Activated T-cell treated with anti-CD3 and anti-CD28 coated beads, Interleukin-2, amount 50 U/mL, for 4 hours (primary cell): ENCODE results near the gene WDR27. TPM values are rescaled to one million over a fixed set of nuclear protein-coding genes. Genes with fewer than 3 reads are reported as not detected.
"Not testable (repeated sequence)": the region's sequence is repeated elsewhere in the genome, so short reads cannot be mapped to it uniquely, and the experiment has no call there.

Experiments used
- ATAC-seq, 2 donors: fragments of 200-7000 bp; cut with Tn5 transposase; one replicate each; pipeline ENCODE4 v1.10.0; 2021
- DNase-seq: peaks from one replicate; pipeline ENCODE4 v3.0.0-alpha.2; 2020
- H3K27me3 Mint-ChIP-seq: one replicate; pipeline ENCODE4 v1.8.0; 2021; ENCODE audit warnings: low read depth, mixed read lengths
- H3K36me3 Mint-ChIP-seq: one replicate; pipeline ENCODE4 v1.8.0; 2022; ENCODE audit warnings: mixed read lengths; ENCODE audit not compliant: insufficient read depth
- H3K4me1 Mint-ChIP-seq: one replicate; pipeline ENCODE4 v1.8.0; 2021; ENCODE audit warnings: low read depth, mixed read lengths
- H3K4me3 Mint-ChIP-seq: one replicate; pipeline ENCODE4 v1.8.0; 2021; ENCODE audit warnings: mild to moderate bottlenecking, moderate library complexity, mixed read lengths
- H3K9me3 Mint-ChIP-seq: one replicate; pipeline ENCODE4 v1.8.0; 2021; ENCODE audit warnings: mixed read lengths
- total RNA-seq, 3 donors: library from RNA; stranded (reverse); gene quantifications; one replicate each; pipeline ENCODE4 v1.2.1, GENCODE V29; 2021

The WDR27 gene
- total RNA-seq, 3 donors from 2014 or later, result 11.9 to 14.4 (median 13.4) TPM

DNA sequence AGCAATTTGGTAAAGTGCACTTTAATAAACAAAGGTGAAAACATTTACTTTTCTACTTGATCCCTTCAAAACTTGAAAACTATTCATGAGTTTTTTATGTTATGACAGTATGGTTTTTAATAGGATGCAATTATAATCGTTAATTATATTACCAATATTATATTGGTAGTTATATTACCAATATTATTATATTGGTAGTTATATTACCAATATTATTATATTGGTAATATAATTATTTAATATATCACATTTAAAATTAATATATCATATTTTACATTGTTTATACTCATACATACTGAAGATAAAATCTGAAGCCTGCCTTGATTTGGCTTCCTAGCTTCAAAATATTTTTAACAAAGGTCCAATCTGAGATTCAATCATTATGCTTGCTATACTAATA lies 262.1 kb downstream of the WDR27 start:
- no peaks in the 10 kb centered on the region for H3K4me1 Mint-ChIP-seq
- no peak for ATAC-seq

DNA sequence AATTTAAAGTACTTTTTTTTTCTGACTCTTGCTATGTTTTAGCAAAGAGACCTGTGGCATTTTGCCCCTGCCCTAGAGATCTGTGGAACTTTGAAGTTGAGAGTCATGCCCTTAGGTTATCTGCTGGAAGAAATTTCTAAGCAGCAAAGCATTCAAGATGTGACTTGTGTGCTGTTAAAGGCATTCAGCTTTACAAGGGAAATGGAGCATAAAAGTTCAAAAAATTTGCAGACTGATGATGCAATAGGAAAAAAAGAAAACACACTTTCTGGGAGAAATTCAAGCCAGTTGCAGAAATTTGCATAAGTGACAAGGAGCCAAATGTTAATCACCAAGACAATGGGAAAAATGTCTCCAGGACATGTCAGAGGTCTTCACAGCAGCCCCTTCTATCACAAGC lies 267.3 kb downstream of the WDR27 start:
- H3K9me3 Mint-ChIP-seq, result peaks cover 33% of the 10 kb centered on the region
- not testable (repeated sequence) for ATAC-seq, DNase-seq

More for the DNA sequence above, 262.1 kb downstream of the WDR27 start:
- DNase-seq, result no peak
- peaks cover 11% of the 10 kb centered on the region for H3K27me3 Mint-ChIP-seq
- H3K4me3 Mint-ChIP-seq, result no peak overlapping the region
- H3K9me3 Mint-ChIP-seq, result peaks cover 4% of the 10 kb centered on the region
- no peaks in the 10 kb centered on the region for H3K36me3 Mint-ChIP-seq

DNA sequence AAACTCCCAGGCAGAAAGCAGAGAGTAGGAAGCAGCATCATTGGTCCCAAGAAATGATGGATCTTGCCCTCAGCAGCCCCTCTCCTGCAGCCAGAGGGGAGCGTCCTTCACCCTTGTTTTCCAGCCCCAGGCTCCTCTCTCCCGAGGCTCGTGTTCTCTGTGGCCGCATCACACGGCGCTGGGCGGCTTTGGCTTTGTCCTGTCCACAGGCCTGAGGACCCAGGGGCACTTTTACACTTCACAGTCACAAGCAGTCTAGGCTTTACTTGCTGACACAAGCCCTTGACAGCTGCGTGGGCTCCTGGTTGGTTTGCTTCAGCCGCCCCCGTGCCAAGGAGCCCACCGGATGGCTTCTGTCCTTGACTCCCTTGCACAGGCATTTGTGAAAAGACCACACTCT lies 272.8 kb downstream of the WDR27 start:
- Mint-ChIP-seq H3K36me3 (no peaks in the 10 kb centered on the region), H3K4me1 (no peaks in the 10 kb centered on the region), H3K9me3 (peaks cover 30% of the 10 kb centered on the region), H3K27me3 (peaks cover 5% of the 10 kb centered on the region), H3K4me3 (no peak overlapping the region)
- no peak for ATAC-seq
- no peak for DNase-seq

More for the DNA sequence above, 267.3 kb downstream of the WDR27 start:
- not testable (repeated sequence) for H3K36me3 Mint-ChIP-seq, H3K4me1 Mint-ChIP-seq, H3K4me3 Mint-ChIP-seq, H3K27me3 Mint-ChIP-seq

DNA sequence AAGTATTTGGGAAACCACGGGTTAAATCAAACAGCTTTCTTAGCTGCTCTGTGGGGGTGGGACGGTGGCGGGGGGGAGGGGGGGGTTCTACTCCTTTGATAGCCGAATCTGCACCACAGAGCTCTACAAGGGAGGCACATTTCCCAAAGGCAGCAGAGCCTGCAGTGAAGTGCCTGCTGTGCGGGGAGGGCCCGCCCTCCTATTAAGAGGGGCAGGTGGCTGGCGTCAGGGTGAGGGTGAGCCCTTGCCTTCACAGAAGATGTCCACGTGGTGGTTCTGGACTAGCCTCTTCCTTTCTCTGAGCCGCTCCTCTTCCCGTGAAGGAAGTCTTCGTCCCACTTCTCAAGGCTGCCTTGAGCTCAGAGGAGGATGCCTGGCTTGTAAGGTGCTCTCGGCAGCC lies 273.3 kb downstream of the WDR27 start:
- DNase-seq, result no peak
- no peak for ATAC-seq
- peaks cover 30% of the 10 kb centered on the region for H3K9me3 Mint-ChIP-seq
- H3K27me3 Mint-ChIP-seq, result peaks cover 5% of the 10 kb centered on the region
- no peaks in the 10 kb centered on the region for H3K4me1 Mint-ChIP-seq
- H3K4me3 Mint-ChIP-seq, result no peak overlapping the region
- H3K36me3 Mint-ChIP-seq, result no peaks in the 10 kb centered on the region

GRCh38 chr6:169427856-169428255 lies 274.0 kb downstream of the WDR27 start:
- ATAC-seq (no peak), DNase-seq (no peak)
- H3K9me3 Mint-ChIP-seq, result peaks cover 25% of the 10 kb centered on the region
- H3K4me3 Mint-ChIP-seq, result no peak overlapping the region
- no peaks in the 10 kb centered on the region for H3K36me3 Mint-ChIP-seq
- H3K4me1 Mint-ChIP-seq, result no peaks in the 10 kb centered on the region
- H3K27me3 Mint-ChIP-seq, result peaks cover 5% of the 10 kb centered on the region

- Mint-ChIP-seq H3K36me3 (no peaks in the 10 kb centered on the region), H3K9me3 (peaks cover 13% of the 10 kb centered on the region), H3K4me1 (no peaks in the 10 kb centered on the region), H3K27me3 (peaks cover 5% of the 10 kb centered on the region), H3K4me3 (no peak overlapping the region)
- DNase-seq (no peak), ATAC-seq (no peak)
Observed at GRCh38 chr6:169426611-169427010, 275.2 kb downstream of the WDR27 start.

DNA sequence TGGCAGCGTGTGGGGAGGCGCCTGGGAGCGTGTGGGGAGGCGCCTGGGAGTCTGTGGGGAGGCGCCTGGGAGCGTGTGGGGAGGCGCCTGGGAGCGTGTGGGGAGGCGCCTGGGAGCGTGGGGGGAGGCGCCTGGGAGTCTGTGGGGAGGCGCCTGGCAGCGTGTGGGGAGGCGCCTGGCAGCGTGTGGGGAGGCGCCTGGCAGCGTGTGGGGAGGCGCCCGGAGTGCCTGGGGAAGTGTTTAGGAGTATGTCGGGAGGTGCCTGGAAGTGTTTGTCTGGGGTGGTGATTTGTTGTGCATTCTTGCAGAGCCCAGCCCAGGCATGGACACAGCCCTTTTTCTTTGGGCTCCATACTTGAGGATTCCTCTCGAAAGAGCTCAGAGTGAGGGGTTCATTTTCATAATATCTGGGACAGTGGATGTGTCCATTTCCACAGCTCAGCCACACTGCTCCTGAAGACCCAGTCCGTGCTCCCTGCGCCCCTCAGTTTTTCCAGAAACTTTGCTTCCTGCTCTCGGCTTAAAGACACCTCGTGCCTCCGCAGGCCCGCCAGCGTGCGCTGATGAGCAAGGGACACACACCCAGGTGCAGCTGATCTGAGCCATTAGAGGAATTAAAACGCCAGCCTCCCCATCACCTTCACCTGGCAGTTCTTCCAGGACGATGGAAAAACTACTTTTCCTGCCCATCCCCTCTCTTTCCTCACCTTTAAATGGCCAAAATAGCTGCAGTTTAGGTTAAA lies 276.0 kb downstream of the WDR27 start:
- ATAC-seq, result no peak

GRCh38 chr6:169424821-169425240 lies 277.0 kb downstream of the WDR27 start:
- ATAC-seq, result no peak
- no peak overlapping the region for H3K4me3 Mint-ChIP-seq
- H3K36me3 Mint-ChIP-seq, result no peaks in the 10 kb centered on the region
- peaks cover under 1% of the 10 kb centered on the region for H3K9me3 Mint-ChIP-seq
- no peaks in the 10 kb centered on the region for H3K4me1 Mint-ChIP-seq
- no peak for DNase-seq
- H3K27me3 Mint-ChIP-seq, result peaks cover 6% of the 10 kb centered on the region

More for the DNA sequence above, 276.0 kb downstream of the WDR27 start:
- no peaks in the 10 kb centered on the region for H3K4me1 Mint-ChIP-seq
- H3K4me3 Mint-ChIP-seq, result no peak overlapping the region
- DNase-seq, result no peak
- peaks cover 3% of the 10 kb centered on the region for H3K27me3 Mint-ChIP-seq
- H3K36me3 Mint-ChIP-seq, result no peaks in the 10 kb centered on the region
- H3K9me3 Mint-ChIP-seq, result peaks cover 7% of the 10 kb centered on the region

DNA sequence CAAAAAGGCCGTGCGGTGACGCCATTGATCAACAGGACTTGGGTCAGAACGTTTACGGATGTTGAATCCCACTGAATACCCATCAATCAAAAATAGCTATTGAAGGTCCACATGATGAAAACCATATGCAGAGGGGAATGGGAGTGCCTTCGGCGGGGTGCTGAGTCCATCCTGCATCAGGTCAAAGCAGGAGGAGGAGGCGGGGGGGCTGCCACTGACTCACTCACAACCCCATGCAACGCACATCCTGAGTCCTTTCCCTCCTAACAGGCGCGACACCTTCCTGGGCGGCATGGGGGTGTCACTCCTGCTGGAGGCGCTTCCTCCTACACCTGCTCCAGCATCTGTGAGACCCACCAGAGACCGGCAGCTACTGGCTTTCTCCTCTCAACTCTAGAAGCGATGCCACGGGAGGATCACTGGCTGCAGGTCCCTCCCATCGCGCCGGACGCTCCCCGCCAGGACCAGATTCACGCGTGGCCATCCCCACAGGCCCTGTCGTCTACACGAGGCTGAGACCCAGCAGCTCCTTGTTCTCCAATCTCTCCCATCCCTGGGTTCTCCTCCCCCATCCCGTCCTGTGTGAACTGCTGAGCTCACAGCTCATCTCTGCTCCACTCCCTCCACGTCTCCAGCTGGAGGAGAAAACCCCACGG lies 277.6 kb downstream of the WDR27 start:
- Mint-ChIP-seq H3K9me3 (no peaks in the 10 kb centered on the region), H3K36me3 (no peaks in the 10 kb centered on the region), H3K27me3 (peaks cover 6% of the 10 kb centered on the region), H3K4me3 (no peak overlapping the region), H3K4me1 (no peaks in the 10 kb centered on the region)
- ATAC-seq, result peak in 1 of 2 donors; percentile 23
- no peak for DNase-seq

GRCh38 chr6:169421586-169422264 lies 280.1 kb downstream of the WDR27 start:
- Mint-ChIP-seq H3K4me3 (no peak overlapping the region), H3K27me3 (peaks cover 3% of the 10 kb centered on the region), H3K36me3 (no peaks in the 10 kb centered on the region), H3K4me1 (no peaks in the 10 kb centered on the region), H3K9me3 (no peaks in the 10 kb centered on the region)
- ATAC-seq, result no peak
- no peak for DNase-seq

DNA sequence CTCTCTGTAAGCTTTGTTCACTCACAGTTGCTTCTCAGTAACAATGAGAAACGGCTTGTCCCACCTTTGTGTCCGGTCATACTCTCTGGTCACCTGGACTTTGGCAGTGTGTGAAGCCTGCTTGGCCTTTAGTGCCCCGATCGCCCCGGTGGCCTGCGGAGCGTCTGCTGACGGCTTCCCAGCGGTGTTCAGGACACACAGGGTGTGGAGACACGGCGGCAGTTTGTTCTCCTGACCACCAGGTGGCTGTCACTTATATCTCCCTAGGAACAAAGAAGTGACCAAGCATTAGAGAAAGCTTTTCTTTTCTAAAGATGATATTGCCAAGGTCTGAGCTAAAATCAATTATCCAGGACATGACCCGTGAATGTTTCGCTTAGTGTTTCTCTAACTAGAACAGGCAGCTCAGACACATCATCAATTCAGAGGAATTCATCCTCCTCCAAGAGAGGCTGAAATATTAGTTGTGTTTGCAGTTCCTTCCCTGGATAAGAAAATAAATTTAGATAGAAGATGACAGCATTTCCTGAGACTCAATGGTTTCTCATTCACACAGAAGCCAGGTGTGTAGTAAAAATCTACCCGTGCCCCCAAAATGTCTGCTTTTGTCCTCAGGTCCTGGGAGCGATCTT lies 280.8 kb downstream of the WDR27 start:
- no peaks in the 10 kb centered on the region for H3K9me3 Mint-ChIP-seq
- ATAC-seq (no peak), DNase-seq (no peak)
- H3K4me1 Mint-ChIP-seq, result no peaks in the 10 kb centered on the region
- no peak overlapping the region for H3K4me3 Mint-ChIP-seq
- peaks cover 3% of the 10 kb centered on the region for H3K27me3 Mint-ChIP-seq
- no peaks in the 10 kb centered on the region for H3K36me3 Mint-ChIP-seq

DNA sequence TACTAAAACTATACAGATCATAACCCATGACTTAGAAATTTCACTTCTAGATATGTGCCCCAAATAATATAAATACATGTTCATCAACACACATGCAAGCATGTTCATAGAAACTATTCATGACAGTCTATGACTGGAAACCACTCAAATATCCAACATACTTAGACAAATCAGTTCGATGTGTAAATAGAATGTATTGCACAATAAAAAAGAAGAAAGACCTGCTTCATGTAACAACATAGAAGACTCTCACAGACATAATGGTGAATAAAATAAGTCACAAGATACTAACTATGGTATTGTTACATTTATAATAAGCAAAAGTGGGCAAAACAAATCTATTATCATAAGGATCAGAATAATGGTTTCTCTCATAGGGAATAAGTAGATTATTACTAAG lies 284.7 kb downstream of the WDR27 start:
- peaks cover 22% of the 10 kb centered on the region for H3K9me3 Mint-ChIP-seq
- H3K4me1 Mint-ChIP-seq, result no peaks in the 10 kb centered on the region
- ATAC-seq (no peak), DNase-seq (no peak)
- H3K4me3 Mint-ChIP-seq, result no peak overlapping the region
- peaks cover 5% of the 10 kb centered on the region for H3K27me3 Mint-ChIP-seq
- H3K36me3 Mint-ChIP-seq, result peaks cover 2% of the 10 kb centered on the region

DNA sequence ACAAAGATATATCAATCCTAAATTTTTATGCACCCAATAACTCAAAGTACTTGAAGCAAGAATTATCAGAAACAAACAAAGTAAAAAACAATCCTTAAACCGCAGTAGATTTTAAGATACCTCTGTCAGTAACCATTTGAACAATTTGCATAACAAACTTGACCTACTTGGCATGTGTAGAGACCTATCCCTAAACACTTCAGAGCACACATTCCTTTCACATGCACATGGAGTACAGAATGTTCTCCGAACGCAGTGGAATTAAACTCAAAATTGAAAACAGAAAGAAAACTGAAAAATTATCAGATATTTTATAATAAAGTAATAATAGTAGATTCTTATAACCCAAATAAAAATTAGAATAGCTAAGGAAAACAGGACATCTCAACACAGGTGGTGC lies 285.6 kb downstream of the WDR27 start:
- Mint-ChIP-seq H3K4me3 (no peak overlapping the region), H3K4me1 (no peaks in the 10 kb centered on the region), H3K36me3 (peaks cover 2% of the 10 kb centered on the region), H3K9me3 (peaks cover 22% of the 10 kb centered on the region), H3K27me3 (peaks cover 5% of the 10 kb centered on the region)
- no peak for ATAC-seq
- DNase-seq, result no peak

- H3K4me3 Mint-ChIP-seq, result no peak overlapping the region
- ATAC-seq (no peak), DNase-seq (no peak)
- H3K9me3 Mint-ChIP-seq, result peaks cover 22% of the 10 kb centered on the region
- peaks cover 4% of the 10 kb centered on the region for H3K27me3 Mint-ChIP-seq
- H3K4me1 Mint-ChIP-seq, result no peaks in the 10 kb centered on the region
- H3K36me3 Mint-ChIP-seq, result peaks cover 2% of the 10 kb centered on the region
Observed at GRCh38 chr6:169415179-169415578, 286.6 kb downstream of the WDR27 start.
